Measurements from ENCODE around the gene MRPL28.

DNA sequence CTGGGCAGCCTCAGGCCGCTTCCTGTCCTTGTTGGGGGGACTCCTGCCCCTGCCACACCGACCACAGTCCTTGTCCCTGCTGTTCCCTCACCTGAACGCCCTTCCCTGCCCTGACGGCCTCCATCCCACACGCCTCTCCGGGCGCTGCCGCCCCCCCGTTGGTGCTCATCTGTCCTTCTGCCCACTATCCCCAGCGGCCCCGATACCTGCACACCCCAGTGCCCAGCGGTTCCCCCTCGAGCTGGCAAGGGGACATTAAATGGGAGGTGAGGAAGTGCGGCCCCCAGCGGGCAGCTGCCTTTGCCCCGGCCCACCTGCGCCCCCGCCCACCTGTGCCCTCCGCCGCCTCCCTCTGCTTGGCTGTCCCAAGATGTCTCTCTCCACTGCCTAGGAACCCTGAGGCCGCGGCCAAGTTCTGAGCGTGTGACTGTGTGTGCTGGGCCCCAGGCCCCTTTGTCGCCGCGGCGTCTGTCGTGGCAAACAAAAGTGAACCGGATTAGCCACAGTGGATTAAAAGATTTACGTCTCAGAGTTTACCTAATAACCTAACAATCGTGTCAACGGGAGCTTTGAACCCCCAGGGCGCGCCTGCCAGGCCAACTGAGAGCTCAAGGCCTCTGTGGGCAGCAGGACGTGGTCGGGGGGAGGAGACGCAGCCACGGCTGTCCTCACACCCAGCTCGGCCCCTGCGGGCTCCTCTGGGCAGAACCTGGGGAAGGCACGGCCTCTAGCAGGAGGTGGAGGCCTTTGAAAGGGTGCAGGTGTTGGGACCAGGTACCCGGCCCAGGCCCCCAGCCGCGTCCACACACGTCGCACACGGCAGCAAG lies 10.3 kb downstream of the MRPL28 start:
- TF ChIP-seq, protein P1, sequence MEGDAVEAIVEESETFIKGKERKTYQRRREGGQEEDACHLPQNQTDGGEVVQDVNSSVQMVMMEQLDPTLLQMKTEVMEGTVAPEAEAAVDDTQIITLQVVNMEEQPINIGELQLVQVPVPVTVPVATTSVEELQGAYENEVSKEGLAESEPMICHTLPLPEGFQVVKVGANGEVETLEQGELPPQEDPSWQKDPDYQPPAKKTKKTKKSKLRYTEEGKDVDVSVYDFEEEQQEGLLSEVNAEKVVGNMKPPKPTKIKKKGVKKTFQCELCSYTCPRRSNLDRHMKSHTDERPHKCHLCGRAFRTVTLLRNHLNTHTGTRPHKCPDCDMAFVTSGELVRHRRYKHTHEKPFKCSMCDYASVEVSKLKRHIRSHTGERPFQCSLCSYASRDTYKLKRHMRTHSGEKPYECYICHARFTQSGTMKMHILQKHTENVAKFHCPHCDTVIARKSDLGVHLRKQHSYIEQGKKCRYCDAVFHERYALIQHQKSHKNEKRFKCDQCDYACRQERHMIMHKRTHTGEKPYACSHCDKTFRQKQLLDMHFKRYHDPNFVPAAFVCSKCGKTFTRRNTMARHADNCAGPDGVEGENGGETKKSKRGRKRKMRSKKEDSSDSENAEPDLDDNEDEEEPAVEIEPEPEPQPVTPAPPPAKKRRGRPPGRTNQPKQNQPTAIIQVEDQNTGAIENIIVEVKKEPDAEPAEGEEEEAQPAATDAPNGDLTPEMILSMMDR (IDR thresholded peaks at IDR 0.05), result no peak
- TF ChIP-seq POLR2A (IDR thresholded peaks at IDR 0.05), result no peak
